Measurements from ENCODE around the gene GPR25.
"Not testable (repeated sequence)": the region's sequence is repeated elsewhere in the genome, so short reads cannot be mapped to it uniquely, and the experiment has no call there.

Gene GPR25

DNA sequence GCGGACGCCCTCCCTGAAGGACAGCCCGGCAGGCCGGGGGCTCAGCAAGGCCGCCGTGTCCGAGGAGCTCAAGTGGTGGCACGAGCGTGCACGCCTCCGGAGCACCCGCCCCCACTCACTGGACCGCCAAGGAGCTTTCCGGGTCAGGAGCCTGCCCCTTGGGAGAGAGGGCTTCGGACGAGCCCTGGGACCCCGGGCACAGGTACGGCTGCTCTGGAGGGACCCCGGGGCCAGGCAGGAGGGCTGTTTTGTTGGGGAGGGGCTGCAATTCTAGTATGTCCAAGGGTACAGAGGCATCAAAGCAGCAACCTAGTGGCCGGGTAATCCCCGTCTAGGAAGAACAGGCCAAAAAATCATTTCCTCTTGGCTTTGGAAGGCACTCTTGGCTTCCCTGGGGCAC is 39.2 kb downstream of the GPR25 start:
- DNase-seq (ENCODE audit: low read depth) = not testable (repeated sequence)

DNA sequence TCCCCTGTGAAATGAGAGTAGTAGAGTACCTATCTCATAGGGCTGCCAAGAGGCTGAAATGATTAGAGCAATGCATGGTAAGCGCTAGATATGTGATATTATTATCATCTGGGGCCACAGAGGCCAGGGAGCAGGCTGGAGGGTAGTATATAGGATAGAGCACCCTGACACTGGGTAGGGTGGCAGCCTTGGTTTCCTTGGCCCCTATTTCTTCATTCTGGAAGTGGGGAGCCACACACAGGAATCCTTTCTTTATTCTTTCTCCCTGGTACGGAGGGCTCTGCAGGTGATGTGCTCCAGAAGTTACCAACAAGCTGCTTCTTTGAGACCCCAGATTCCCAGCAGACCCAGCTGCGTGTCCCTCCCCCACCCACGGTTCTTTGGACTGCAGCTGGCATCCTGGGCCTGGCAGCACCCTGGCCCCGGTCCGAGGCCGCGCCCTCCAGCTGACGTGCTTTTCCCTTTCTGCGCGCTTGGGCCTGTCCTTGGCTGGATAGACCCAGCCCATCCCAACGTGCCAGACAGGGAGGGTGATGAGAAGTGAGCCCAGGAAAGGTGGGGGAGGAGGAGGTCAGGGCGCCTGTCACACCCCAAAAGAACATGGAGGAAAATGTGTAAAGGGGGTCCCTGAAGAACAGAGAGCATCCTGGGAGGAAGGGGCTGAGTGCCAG is 40.1 kb downstream of the GPR25 start:
- DNase-seq (ENCODE audit: low read depth) = no peak

DNA sequence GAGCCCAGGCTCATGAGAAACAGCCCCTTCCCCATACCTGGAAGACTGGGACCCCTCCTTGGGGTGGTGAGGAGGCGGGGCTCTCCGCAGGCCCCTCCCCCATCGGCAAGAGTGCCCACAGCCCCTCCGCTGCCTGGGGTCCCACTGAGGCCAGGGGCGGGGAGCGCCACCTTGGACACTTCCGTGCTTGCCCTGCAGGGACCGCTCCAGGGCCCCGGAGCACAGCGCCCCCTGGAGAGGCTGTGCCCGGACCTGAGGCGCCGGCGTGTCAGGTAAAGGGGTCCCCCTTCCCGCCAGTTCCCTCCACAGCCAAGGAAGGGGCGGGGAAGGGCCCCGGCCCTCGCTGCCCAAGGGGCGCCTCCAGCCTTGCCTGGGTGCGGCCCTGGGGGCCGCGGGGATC is 43.4 kb downstream of the GPR25 start:
- no peak for DNase-seq (ENCODE audit: low read depth)

DNA sequence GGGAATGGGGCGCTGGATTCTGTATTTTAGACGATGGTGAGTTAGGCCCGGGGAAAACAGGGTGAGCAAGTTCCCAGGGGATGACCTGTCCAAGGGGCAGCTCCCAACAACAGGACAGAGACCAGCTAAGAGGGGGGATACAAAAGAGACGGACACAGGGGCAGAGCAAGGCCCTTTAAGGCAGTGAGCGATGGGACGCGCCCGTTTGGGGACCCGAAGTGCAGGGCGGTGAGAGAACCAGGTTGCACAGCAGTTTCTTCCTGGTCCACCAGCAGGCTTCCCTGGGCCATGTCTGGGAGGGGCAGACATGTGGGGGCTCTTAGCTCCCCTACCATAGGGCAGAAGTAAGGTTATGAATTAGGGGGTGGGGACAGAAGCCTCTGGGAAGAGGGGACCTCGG is 43.9 kb downstream of the GPR25 start:
- DNase-seq (ENCODE audit: low read depth) = no peak

GRCh38 chr1:200917291-200917817 is 44.6 kb downstream of the GPR25 start:
- DNase-seq (ENCODE audit: low read depth) = no peak

DNA sequence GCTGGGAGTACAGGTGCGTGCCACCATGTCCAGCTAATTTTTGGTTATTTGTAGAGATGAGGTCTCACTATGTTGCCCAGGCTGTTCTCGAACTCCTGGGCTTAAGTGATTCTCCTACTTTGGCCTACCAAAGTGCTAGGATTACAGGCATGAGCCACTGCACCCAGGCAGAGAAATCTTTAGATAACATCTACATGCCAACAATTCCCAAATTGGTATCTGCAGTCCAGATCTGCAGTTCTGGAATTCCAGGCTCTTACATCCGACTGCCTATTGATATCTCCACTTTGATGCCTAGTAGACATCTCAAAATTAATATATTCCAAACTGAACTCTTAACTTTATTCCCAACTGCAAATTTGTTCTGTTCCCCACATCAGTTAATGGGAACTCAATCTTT is 45.2 kb downstream of the GPR25 start:
- DNase-seq (ENCODE audit: low read depth) = no peak

- no peak for DNase-seq (ENCODE audit: low read depth)
Measured at GRCh38 chr1:200919386-200919785, 46.6 kb downstream of the GPR25 start.

- no peak for DNase-seq (ENCODE audit: low read depth)
Measured at GRCh38 chr1:200921571-200922110, 48.9 kb downstream of the GPR25 start.

DNA sequence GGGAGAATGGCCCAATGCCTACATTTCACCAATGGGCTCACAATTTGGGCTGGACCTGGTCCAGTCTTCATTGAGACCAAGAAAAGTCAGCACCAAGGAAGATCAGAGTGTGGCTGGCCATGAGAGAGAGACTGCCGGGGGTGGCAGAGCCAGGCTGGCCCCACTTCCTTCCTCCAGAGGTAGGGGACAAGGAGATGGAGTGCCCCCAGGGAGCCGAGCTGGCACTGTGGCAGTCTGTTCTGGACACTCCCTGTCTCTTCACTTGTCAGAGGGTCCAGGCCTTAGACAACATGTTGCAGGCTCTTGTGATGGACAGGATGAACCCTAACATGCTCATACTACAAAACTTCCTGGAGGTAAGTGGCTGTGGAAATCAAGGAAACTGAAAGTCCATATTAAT is 49.6 kb downstream of the GPR25 start:
- DNase-seq (ENCODE audit: low read depth) = no peak

GRCh38 chr1:200923601-200924000 is 50.8 kb downstream of the GPR25 start:
- DNase-seq (ENCODE audit: low read depth) = no peak

Measured in stimulated activated CD8-positive, alpha-beta memory T cell treated with anti-CD3 and anti-CD28 coated beads, Interleukin-12 subunit alpha, Interleukin-12 subunit beta, amount 100 ng/mL, for 1 hour (primary cell).